Measurements from ENCODE around the gene TNK1. TPM values are rescaled to one million over a fixed set of nuclear protein-coding genes. Genes with fewer than 3 reads are reported as not detected.
A peak's percentile ranks its signal among the peaks of the same experiment; 100 is the strongest.

TNK1 gene
- total and polyA plus RNA-seq, 2 donors (not counting 1 experiment from before 2014, with no cell fraction given) = 11.7 to 23.7 TPM

DNA sequence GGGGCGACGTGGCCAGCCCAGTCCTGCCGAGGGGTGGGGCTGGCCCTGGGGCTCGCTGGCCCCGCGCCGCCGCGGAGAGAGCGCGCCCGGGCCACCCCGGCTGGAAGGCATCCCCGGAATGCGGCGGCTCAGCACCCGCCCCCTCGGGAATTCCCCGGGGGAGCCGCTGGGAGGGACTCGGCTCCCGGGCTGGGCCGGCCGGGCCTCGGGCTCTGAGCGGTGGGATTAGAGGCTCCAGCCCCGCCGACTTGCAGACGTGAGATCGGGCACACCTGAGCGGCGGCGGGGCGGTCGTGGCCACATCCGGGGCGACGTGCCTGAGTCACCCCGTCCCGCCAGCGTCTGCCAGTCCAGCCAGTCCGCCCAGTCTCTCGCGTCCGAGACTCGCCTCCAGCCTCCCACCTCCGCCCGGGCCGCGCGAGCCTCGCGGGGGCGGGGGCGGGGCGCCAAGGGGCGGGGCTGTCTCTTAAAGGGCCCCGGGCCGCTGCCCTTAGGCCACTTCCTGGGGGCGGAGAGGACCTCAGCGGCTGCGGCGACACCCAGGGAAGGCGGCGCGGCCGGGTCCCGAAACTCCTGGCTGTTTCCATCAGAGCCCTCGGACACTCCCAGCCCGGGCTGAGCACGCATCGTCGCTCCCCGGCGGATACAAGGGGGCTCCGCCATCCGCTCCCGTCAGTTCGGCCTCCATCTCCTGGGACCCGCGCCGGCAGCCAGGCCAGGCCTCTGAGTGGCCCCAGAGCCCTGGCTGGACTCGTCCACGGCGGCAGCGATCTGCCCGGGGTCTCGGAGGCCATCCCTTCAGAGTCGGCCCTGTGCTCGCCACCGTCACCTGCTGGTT is 29.0 kb upstream of the TNK1 start, which contains the start of gene KCTD11:
Gene KCTD11, plus strand, starts transcription at position 498 of the 838 bp plus-strand sequence.
- Histone ChIP-seq H4K20me1 (ENCODE audit: control insufficient read depth, insufficient read depth, low read length, poor library complexity, severe bottlenecking) (peaks cover 24% of the 10 kb centered on the region), H3K9ac (ENCODE audit: low read length) (peak within 1 kb of the TSS; percentile 86), H3K4me3 (ENCODE audit: control extremely low read depth in 1 of 5, extremely low read depth in 1 of 5, insufficient read depth in 1 of 5, low read depth in 2 of 5, low read length in 4 of 5) (peak within 1 kb of the TSS; percentile 35 to 92 (median 84)), H3K4me2 (replicated peaks; ENCODE audit: low read depth, low read length, poor library complexity, severe bottlenecking) (peak within 1 kb of the TSS; percentile 97), H3K27ac (ENCODE audit: low read length in 2 of 2) (peak within 1 kb of the TSS; percentile 63 to 90), H3K4me1 (ENCODE audit: control insufficient read depth in 2 of 2, insufficient read depth in 2 of 2, low read length in 2 of 2) (peaks cover 14 to 41% of the 10 kb centered on the region in 2 donors), H3K9me3 (ENCODE audit: control extremely low read depth in 1 of 3, control insufficient read depth in 2 of 3, insufficient read depth in 1 of 3, low read length in 2 of 3) (no peaks in the 10 kb centered on the region), H3K36me3 (replicated peaks in 1 of 2; ENCODE audit: control extremely low read depth in 1 of 2, control insufficient read depth in 1 of 2, extremely low read depth in 1 of 2, insufficient read depth in 2 of 2, low read length in 1 of 2) (peaks cover 2 to 22% of the 10 kb centered on the region in 2 experiments), H3K27me3 (replicated peaks in 1 of 4; ENCODE audit: control extremely low read depth in 1 of 4, control insufficient read depth in 3 of 4, insufficient read depth in 4 of 4, low read length in 3 of 4) (no peaks in the 10 kb centered on the region), H3K79me2 (ENCODE audit: control insufficient read depth, insufficient read depth, low read length) (peaks cover 19% of the 10 kb centered on the region), H2AFZ (ENCODE audit: insufficient read depth, low read depth, low read length, poor library complexity, severe bottlenecking) (peak within 1 kb of the TSS; percentile 88)
- under 1% methylated on average over 91 of the region's 91 CpGs for WGBS (ENCODE audit: insufficient coverage)
- peak within 1 kb of the TSS; percentile 94 for H3K4me3 Mint-ChIP-seq
- CTCF ChIA-PET = interaction anchor here (0.7 to 4.1 kb wide), 12 partner anchors 15 to 336 kb away, joined by 3 to 31 read pairs (median 6); partner anchors contain the start of genes ACAP1, NEURL4, SENP3 and SOX15
- DNase-seq (peak; percentile 78), ATAC-seq (ENCODE audit: low read depth) (peak; percentile 67)
- TF ChIP-seq EZH2 (IDR thresholded peaks at IDR 0.05; ENCODE audit: borderline replicate concordance, insufficient read depth, low read depth, low read length, poor library complexity, severe bottlenecking) = no peak
- TF ChIP-seq, protein P1, sequence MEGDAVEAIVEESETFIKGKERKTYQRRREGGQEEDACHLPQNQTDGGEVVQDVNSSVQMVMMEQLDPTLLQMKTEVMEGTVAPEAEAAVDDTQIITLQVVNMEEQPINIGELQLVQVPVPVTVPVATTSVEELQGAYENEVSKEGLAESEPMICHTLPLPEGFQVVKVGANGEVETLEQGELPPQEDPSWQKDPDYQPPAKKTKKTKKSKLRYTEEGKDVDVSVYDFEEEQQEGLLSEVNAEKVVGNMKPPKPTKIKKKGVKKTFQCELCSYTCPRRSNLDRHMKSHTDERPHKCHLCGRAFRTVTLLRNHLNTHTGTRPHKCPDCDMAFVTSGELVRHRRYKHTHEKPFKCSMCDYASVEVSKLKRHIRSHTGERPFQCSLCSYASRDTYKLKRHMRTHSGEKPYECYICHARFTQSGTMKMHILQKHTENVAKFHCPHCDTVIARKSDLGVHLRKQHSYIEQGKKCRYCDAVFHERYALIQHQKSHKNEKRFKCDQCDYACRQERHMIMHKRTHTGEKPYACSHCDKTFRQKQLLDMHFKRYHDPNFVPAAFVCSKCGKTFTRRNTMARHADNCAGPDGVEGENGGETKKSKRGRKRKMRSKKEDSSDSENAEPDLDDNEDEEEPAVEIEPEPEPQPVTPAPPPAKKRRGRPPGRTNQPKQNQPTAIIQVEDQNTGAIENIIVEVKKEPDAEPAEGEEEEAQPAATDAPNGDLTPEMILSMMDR (IDR thresholded peaks at IDR 0.05) = peak; percentile 50
- POLR2A ChIA-PET = interaction anchor here (0.6 to 3.0 kb wide), 10 partner anchors 10 to 132 kb away, joined by 3 to 17 read pairs (median 5); partner anchors contain the start of genes ACAP1, CHRNB1, NEURL4 and POLR2A
- H3K4me1 Mint-ChIP-seq = peaks cover 38% of the 10 kb centered on the region
- H3K9me3 Mint-ChIP-seq (ENCODE audit: insufficient read depth) = no peaks in the 10 kb centered on the region
- H3K27me3 Mint-ChIP-seq = no peaks in the 10 kb centered on the region
- intact Hi-C loops (cut with micrococcal nuclease) = loop anchor here (1.0 to 2.0 kb wide), 4 partner anchors 23 to 52 kb away; partner anchors contain the start of genes GPS2, NEURL4, PLSCR3 and TMEM256
- peak within 1 kb of the TSS; percentile 91 for H3K27ac Mint-ChIP-seq

Data from B cell (primary cell).